Endothelial cell (in vitro differentiated cells): ENCODE data around the gene STBD1. TPM values are rescaled to one million over a fixed set of nuclear protein-coding genes. Genes with fewer than 3 reads are reported as not detected.

ENCODE experiments used
- DNase-seq: peaks from one replicate; pipeline ENCODE4 v3.0.0; 2021; ENCODE audit warnings: low spot score
- H3K27ac Mint-ChIP-seq: one replicate; pipeline ENCODE4 v1.8.0; 2021; ENCODE audit warnings: mixed read lengths, inconsistent platforms; ENCODE audit not compliant: unreplicated experiment
- H3K27me3 Mint-ChIP-seq: one replicate; pipeline ENCODE4 v1.8.0; 2021; ENCODE audit warnings: mild to moderate bottlenecking, moderate library complexity, mixed read lengths, inconsistent platforms; ENCODE audit not compliant: unreplicated experiment
- H3K36me3 Mint-ChIP-seq: one replicate; pipeline ENCODE4 v1.8.0; 2021; ENCODE audit warnings: mild to moderate bottlenecking, low read depth, mixed read lengths, inconsistent platforms; ENCODE audit not compliant: unreplicated experiment
- H3K4me1 Mint-ChIP-seq: one replicate; pipeline ENCODE4 v1.8.0; 2021; ENCODE audit warnings: mild to moderate bottlenecking, mixed read lengths, inconsistent platforms; ENCODE audit not compliant: unreplicated experiment
- H3K4me3 Mint-ChIP-seq: one replicate; pipeline ENCODE4 v1.8.0; 2021; ENCODE audit warnings: mild to moderate bottlenecking, mixed read lengths, inconsistent platforms; ENCODE audit not compliant: unreplicated experiment
- H3K9me3 Mint-ChIP-seq: one replicate; pipeline ENCODE4 v1.8.0; 2021; ENCODE audit warnings: mixed read lengths, inconsistent platforms; ENCODE audit not compliant: unreplicated experiment
- CTCF ChIP-seq: fragments of 200-600 bp; sonication (generic); IDR thresholded peaks from one replicate; pipeline ENCODE4 v1.5.0; 2021; ENCODE audit warnings: antibody characterized with exemption; ENCODE audit not compliant: unreplicated experiment
- total RNA-seq: library from RNA; stranded (reverse); fragmentation: NEBNext Ultra II Directional; extraction: Animal tissue kit (Norgen Biotek cat#: 25700); gene quantifications from one replicate; pipeline ENCODE4 v1.2.1, GENCODE V29; 2021; ENCODE audit not compliant: unreplicated experiment

Gene STBD1
- total RNA-seq, 1 donor from 2014 or later = 1.8 TPM

GRCh38 chr4:76272073-76272472, 34.5 kb upstream of the STBD1 start:
- TF ChIP-seq CTCF = no peak
- Mint-ChIP-seq H3K4me1 (no peaks in the 10 kb centered on the region), H3K27ac (no peak overlapping the region), H3K36me3 (no peaks in the 10 kb centered on the region), H3K9me3 (no peaks in the 10 kb centered on the region), H3K27me3 (no peaks in the 10 kb centered on the region), H3K4me3 (no peak overlapping the region)
- DNase-seq = no peak

- H3K9me3 Mint-ChIP-seq = no peaks in the 10 kb centered on the region
- H3K4me1 Mint-ChIP-seq = no peaks in the 10 kb centered on the region
- H3K27ac Mint-ChIP-seq = no peak overlapping the region
- H3K4me3 Mint-ChIP-seq = no peak overlapping the region
- no peak for DNase-seq
- H3K36me3 Mint-ChIP-seq = no peaks in the 10 kb centered on the region
- TF ChIP-seq CTCF = no peak
- no peaks in the 10 kb centered on the region for H3K27me3 Mint-ChIP-seq
These were observed 34.0 kb upstream of the STBD1 start for GRCh38 chr4:76272582-76272981.

GRCh38 chr4:76272999-76273398, 33.5 kb upstream of the STBD1 start:
- Mint-ChIP-seq H3K27me3 (no peaks in the 10 kb centered on the region), H3K4me1 (no peaks in the 10 kb centered on the region), H3K9me3 (no peaks in the 10 kb centered on the region), H3K4me3 (no peak overlapping the region), H3K36me3 (no peaks in the 10 kb centered on the region), H3K27ac (no peak overlapping the region)
- TF ChIP-seq CTCF = no peak
- DNase-seq = no peak

GRCh38 chr4:76275486-76276124, 30.9 kb upstream of the STBD1 start:
- Mint-ChIP-seq H3K9me3 (no peaks in the 10 kb centered on the region), H3K4me1 (no peaks in the 10 kb centered on the region), H3K36me3 (no peaks in the 10 kb centered on the region), H3K4me3 (no peak overlapping the region), H3K27me3 (no peaks in the 10 kb centered on the region), H3K27ac (no peak overlapping the region)
- no peak for TF ChIP-seq CTCF
- no peak for DNase-seq

GRCh38 chr4:76276813-76277212, 29.7 kb upstream of the STBD1 start:
- no peak overlapping the region for H3K27ac Mint-ChIP-seq

More at GRCh38 chr4:76276813-76277212, 29.7 kb upstream of the STBD1 start:
- H3K9me3 Mint-ChIP-seq = no peaks in the 10 kb centered on the region
- no peaks in the 10 kb centered on the region for H3K4me1 Mint-ChIP-seq
- no peak overlapping the region for H3K4me3 Mint-ChIP-seq
- TF ChIP-seq CTCF = no peak
- no peak for DNase-seq
- no peaks in the 10 kb centered on the region for H3K27me3 Mint-ChIP-seq
- H3K36me3 Mint-ChIP-seq = no peaks in the 10 kb centered on the region
